Measurements from ENCODE around the gene SDK1.

GRCh38 chr7:3436746-3437145 is 135.7 kb downstream of the SDK1 start:
- TF ChIP-seq USF1 (CRISPR knock-in tag; IDR thresholded peaks at IDR 0.05) (no peak), MYBL2 (CRISPR knock-in tag; IDR thresholded peaks at IDR 0.05) (no peak), PRDM15 (CRISPR knock-in tag; IDR thresholded peaks at IDR 0.05) (no peak), ZNF423 (CRISPR knock-in tag; IDR thresholded peaks at IDR 0.05) (no peak), MAX (CRISPR knock-in tag; IDR thresholded peaks at IDR 0.05) (no peak), NR3C1 (CRISPR knock-in tag; conservative IDR thresholded peaks at IDR 0.05; ENCODE audit: low read depth) (no peak), CTCF (IDR thresholded peaks at IDR 0.05) (no peak), JUN (CRISPR knock-in tag; IDR thresholded peaks at IDR 0.05) (no peak), ZNF121 (CRISPR knock-in tag; IDR thresholded peaks at IDR 0.05) (no peak), E2F1 (CRISPR knock-in tag; IDR thresholded peaks at IDR 0.05) (no peak), ATF3 (CRISPR knock-in tag; conservative IDR thresholded peaks at IDR 0.05) (no peak), ZBTB43 (CRISPR knock-in tag; IDR thresholded peaks at IDR 0.05) (no peak)

Data from WTC11 (cell line).